GM12892 (cell line): Measurements from ENCODE around the gene PRM3.

Experiments
- POLR2A ChIP-seq: IDR thresholded peaks from 2 replicates; pipeline ENCODE4 v1.6.1; 2011; ENCODE audit warnings: low read depth, low read length, control low read depth
- TAF1 ChIP-seq: IDR thresholded peaks from 2 replicates; pipeline ENCODE4 v1.6.1; 2011; ENCODE audit warnings: low read depth, mild to moderate bottlenecking, control low read depth, low read length, borderline replicate concordance

DNA sequence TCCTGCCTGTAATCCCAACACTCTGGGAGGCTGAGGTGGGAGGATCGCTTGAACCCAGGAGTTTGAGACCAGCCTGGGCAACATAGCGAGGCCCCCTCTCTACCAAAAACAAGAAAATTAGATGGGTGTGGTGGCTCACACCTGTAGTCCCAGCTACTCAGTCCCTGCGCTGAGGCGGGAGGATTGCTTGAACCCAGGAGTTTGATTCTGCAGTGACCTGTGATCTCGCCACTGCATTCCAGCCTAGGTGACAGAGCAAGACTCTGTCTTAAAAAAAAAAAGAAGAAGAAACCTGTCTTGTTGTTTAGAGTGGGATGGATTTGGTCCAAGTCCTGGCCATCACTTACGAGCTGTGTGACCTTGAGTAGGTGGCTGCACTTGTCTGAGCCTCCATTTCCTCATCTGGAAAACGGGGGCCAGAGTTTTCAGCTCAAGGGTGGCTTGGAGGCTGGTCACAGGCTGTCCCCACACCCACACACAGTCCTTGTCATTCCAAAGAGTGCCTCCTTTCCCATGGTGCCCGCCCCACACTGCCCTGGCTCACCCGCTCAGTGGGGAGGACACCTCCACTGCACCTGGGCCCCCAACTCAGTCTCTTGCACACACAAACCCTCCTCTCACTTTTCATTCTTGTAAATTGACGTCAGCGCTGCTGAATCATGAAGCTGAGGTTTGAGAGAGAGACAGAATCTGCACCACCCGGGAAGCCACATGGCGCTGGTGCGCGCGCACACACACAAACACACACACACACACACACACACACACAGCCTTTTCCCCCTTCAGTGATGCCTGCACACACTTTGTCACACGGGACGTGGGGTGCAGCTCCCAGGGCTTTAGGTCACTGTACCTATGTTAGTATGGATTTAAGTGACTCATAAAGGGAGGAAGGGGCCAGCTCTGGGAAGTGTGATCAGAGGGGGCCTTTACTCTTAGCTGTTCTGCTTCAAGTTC, 21.6 kb downstream of the PRM3 start:
- TF ChIP-seq TAF1: no peak
- TF ChIP-seq POLR2A: peak; percentile 66
